Testis (tissue), 3 donors: Measurements from ENCODE around the gene ABCB11. TPM values are rescaled to one million over a fixed set of nuclear protein-coding genes. Genes with fewer than 3 reads are reported as not detected.

Experiments
- DNase-seq: peaks from one replicate; pipeline ENCODE4 v3.0.0-alpha.2; 2019
- H3K27ac ChIP-seq, 2 donors: fragments of 200-600 bp; sonication (generic); one replicate each; pipeline ENCODE4 v1.5.1; 2019
- H3K27me3 ChIP-seq: fragments of 200-600 bp; sonication (generic); one replicate; pipeline ENCODE4 v1.5.1; 2019
- H3K36me3 ChIP-seq: fragments of 200-600 bp; sonication (generic); one replicate; pipeline ENCODE4 v1.5.1; 2017; ENCODE audit warnings: low read depth; ENCODE audit errors: missing control alignments
- H3K4me1 ChIP-seq: fragments of 200-600 bp; sonication (generic); one replicate; pipeline ENCODE4 v1.5.1; 2019
- H3K4me3 ChIP-seq, 2 donors: fragments of 200-600 bp; sonication (generic); one replicate each; pipeline ENCODE4 v1.5.1; 2017 to 2019
- H3K9me3 ChIP-seq: fragments of 200-600 bp; sonication (generic); one replicate; pipeline ENCODE4 v1.5.1; 2017
- CTCF ChIP-seq, 3 experiments: fragments of 450-650 bp in 2 of 3; fragments of 200-600 bp in 1 of 3; sonication (generic) in 1 of 3; IDR thresholded peaks; one replicate each; pipeline ENCODE4 v1.5.1; 2016 to 2019; ENCODE audit warnings: antibody characterized with exemption in 3 of 3, mild to moderate bottlenecking in 2 of 3, moderate library complexity in 1 of 3
- POLR2A ChIP-seq: fragments of 450-650 bp; IDR thresholded peaks from one replicate; pipeline ENCODE4 v1.6.1; 2017; ENCODE audit warnings: antibody characterized with exemption, mild to moderate bottlenecking, moderate library complexity
- WGBS, 2 donors: methylation state at CpG; one replicate each; pipeline ENCODE4 v1.1.5; 2018; 5-methylcytosine and 5-hydroxymethylcytosine counted together
- intact Hi-C: fragments of 100-400 bp; cut with DNase I; formaldehyde crosslinking; loops from one replicate; pipeline ENCODE4 v1.15.1; 2023; ENCODE audit warnings: low total_unique reads
- polyA plus RNA-seq: library from polyadenylated mRNA; stranded (reverse); fragments of 350-450 nt; fragmentation: Illumina TruSeq; extraction: RNeasy Lipid Tissue Mini Kit (QIAGEN cat#74804); gene quantifications from one replicate; pipeline ENCODE4 v1.2.3, GENCODE V29; 2014; ENCODE audit warnings: low read depth, low replicate concordance; ENCODE audit not compliant: insufficient read depth
- total RNA-seq, 2 donors: library from RNA; depleted of rRNA; stranded (reverse); fragments of >200 nt; gene quantifications; one replicate each; pipeline ENCODE4 v1.2.3, GENCODE V29; 2016

The ABCB11 gene
- total and polyA plus RNA-seq, 3 donors from 2014 or later = 4.6 to 16.1 (median 7.2) TPM

GRCh38 chr2:169005080-169005598 lies 26.0 kb downstream of the ABCB11 start:
- Histone ChIP-seq H3K9me3 (no peaks in the 10 kb centered on the region), H3K27ac (no peak overlapping the region), H3K4me3 (no peak overlapping the region), H3K27me3 (no peaks in the 10 kb centered on the region), H3K4me1 (no peaks in the 10 kb centered on the region), H3K36me3 (no peaks in the 10 kb centered on the region)
- WGBS, 2 donors = 94 to 100% methylated on average over 2 to 4 of the region's 4 CpGs
- no peak for DNase-seq
- intact Hi-C loops = no loop called here
- no peak for TF ChIP-seq CTCF (IDR thresholded peaks at IDR 0.05)
- TF ChIP-seq POLR2A = no peak

- Histone ChIP-seq H3K4me1 (no peaks in the 10 kb centered on the region), H3K36me3 (no peaks in the 10 kb centered on the region), H3K27me3 (no peaks in the 10 kb centered on the region), H3K27ac (no peak overlapping the region), H3K9me3 (no peaks in the 10 kb centered on the region), H3K4me3 (no peak overlapping the region)
- TF ChIP-seq CTCF (IDR thresholded peaks at IDR 0.05) (no peak), POLR2A (no peak)
- no peak for DNase-seq
- WGBS, 2 donors = 84% methylated on average over 3 of the region's 3 CpGs
- intact Hi-C loops = no loop called here
These were observed 28.9 kb downstream of the ABCB11 start for GRCh38 chr2:169002161-169002738.

GRCh38 chr2:169001116-169001815 lies 29.9 kb downstream of the ABCB11 start:
- no peaks in the 10 kb centered on the region for H3K36me3 ChIP-seq
- H3K4me3 ChIP-seq = no peak overlapping the region
- no peak overlapping the region for H3K27ac ChIP-seq
- H3K27me3 ChIP-seq = no peaks in the 10 kb centered on the region
- H3K9me3 ChIP-seq = no peaks in the 10 kb centered on the region
- WGBS, 2 donors = 78 to 84% methylated on average over 4 to 5 of the region's 5 CpGs
- intact Hi-C loops = no loop called here
- DNase-seq = no peak
- no peaks in the 10 kb centered on the region for H3K4me1 ChIP-seq
- TF ChIP-seq CTCF (IDR thresholded peaks at IDR 0.05) (no peak), POLR2A (no peak)

GRCh38 chr2:168999668-169000213 lies 31.4 kb downstream of the ABCB11 start:
- Histone ChIP-seq H3K9me3 (no peaks in the 10 kb centered on the region), H3K36me3 (no peaks in the 10 kb centered on the region), H3K4me3 (no peak overlapping the region), H3K4me1 (no peaks in the 10 kb centered on the region), H3K27ac (no peak overlapping the region), H3K27me3 (no peaks in the 10 kb centered on the region)
- WGBS, 2 donors = 92 to 100% methylated on average over 1 of the region's 1 CpG
- TF ChIP-seq CTCF (IDR thresholded peaks at IDR 0.05) (no peak), POLR2A (no peak)
- DNase-seq = no peak
- intact Hi-C loops = no loop called here
